Hematopoietic multipotent progenitor cell (in vitro differentiated cells): ENCODE data around the gene RELN. TPM values are rescaled to one million over a fixed set of nuclear protein-coding genes. Genes with fewer than 3 reads are reported as not detected.

ENCODE experiments used
- DNase-seq, 3 donors: peaks; one replicate each; pipeline ENCODE4 v3.0.0-alpha.2; 2011 to 2015; ENCODE audit warnings: low read depth in 2 of 3, low spot score in 2 of 3
- total RNA-seq: library from RNA; depleted of rRNA; stranded (reverse); fragments of >200 nt; gene quantifications from one replicate; pipeline ENCODE4 v1.2.3, GENCODE V29; 2012

Gene RELN
- total RNA-seq, 1 donor = not detected

DNA sequence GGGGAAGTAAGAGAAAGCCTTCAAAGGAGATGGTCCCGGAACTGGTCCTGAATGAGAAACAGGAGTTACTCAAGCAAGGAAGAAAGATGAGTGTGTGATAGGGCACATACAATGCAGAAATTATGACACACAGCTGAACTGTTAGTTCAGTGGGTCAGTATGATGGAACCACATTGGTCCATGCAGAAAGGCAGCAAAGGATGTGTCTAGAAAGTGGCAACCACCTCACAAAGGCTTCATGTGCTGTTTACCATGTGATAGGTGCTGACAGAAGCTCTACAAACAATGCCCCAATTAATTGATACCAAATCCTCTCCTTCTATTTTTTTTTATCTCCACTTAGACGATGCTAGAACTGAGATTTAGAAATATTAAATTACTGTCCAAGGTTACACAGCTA is 258.3 kb downstream of the RELN start:
- no peak for DNase-seq

DNA sequence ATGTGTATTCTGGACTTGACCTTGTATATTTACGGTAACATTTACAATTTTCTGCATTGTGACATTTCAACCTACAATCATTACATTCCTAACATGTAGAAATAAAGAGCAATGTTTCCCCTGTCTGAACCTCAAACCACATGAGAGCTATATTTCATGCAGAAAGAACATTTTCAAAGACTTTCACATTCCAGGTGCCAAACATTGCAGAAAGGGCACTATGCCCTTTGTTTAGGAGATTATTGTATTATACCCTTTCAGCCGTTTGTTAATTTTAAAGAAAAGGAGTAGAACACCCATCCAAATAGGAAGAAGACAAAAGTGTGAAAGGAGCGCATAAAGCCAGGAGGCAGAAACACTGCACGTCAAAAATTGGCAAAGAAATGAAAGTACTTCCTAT is 260.4 kb downstream of the RELN start:
- DNase-seq = no peak

DNA sequence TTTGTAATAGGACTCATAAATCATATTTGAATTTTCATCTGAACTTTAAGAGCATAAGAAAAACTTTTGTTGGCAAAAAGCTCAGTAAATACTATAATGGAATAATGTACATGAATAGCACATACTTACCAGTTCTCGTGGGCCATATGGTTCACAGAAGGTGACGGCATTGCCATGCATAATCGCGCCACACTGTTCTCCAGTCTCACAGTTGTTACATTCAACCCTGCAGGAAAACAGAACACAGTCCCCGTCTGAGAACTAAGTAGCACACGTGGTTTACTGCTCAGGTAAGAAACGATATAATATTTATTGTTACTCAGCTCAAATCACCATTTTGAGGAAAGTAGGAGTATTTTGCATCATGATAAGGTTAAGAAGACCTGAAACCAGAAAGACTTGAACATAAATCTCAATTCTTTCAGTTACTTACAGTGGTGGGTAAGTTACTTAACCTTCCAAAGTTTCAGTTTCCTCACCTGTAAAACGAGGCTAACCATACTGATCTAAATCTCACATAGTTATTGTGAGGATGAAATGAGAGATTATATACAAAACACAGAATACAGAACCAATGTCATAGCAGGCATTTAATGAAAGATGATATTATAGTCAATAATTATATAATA is 261.4 kb downstream of the RELN start:
- DNase-seq = no peak

DNA sequence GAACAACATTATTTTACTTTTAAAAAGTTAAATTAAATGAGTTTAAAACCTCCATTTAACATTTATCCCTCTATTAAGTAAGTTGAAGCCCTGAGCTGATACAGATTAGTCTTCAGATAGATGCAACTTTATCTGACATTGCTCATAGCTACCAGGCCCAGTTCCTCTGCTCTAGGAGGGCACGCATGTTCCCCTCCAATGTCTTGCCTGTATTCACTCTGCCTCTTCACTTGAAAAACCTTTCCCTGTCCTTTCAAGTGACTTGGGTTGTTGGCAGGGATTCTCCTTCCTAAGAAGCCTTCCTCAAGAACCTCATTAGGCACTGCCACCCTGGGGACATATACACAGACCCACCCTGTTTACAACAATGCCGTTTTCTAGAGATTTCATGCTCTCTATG is 270.4 kb downstream of the RELN start:
- DNase-seq = no peak

DNA sequence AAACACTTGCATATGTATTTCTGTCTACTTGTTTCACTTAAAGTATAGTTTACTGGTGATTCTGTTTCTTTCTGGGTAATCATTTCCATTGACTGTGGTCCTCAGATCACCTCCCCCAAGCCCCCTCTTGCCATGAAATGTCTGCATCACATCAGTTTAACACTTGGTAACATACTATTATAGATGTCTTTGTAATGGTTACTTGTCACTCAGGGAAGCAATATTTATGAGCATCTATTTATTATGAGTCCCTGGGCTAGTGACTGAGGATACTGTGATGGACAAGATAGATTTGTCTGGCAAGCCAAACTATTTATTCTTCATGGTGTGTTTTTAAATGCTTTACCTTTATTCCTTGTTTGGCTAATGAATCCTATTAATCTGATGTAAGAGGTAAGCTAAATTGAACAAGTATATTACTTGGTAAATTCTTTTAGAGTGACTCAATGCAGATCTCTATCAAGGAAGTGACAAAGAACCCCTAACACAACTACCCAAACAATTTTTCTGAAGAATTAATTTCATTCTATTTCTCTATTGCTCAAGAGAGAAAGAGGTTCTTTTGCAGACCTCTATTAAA is 270.9 kb downstream of the RELN start:
- no peak for DNase-seq

DNA sequence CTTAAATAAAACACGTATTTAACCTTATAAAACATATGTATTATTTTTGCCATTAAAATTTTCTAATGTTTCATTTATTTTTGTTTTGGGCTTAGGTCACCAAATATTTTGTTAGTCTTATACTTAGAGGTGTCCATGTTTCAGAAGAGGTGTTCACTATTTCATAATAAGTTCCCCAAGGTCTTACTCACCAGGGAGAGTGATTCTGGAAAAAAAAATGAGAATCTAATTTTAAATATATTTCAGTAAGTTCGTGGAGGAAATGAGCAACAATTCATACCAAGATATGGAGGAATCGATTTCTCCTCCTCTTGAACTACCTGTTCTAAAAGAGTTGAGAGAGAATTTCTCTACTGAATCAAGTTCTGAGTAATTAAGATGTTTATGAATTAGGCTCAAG is 271.9 kb downstream of the RELN start:
- no peak for DNase-seq

DNA sequence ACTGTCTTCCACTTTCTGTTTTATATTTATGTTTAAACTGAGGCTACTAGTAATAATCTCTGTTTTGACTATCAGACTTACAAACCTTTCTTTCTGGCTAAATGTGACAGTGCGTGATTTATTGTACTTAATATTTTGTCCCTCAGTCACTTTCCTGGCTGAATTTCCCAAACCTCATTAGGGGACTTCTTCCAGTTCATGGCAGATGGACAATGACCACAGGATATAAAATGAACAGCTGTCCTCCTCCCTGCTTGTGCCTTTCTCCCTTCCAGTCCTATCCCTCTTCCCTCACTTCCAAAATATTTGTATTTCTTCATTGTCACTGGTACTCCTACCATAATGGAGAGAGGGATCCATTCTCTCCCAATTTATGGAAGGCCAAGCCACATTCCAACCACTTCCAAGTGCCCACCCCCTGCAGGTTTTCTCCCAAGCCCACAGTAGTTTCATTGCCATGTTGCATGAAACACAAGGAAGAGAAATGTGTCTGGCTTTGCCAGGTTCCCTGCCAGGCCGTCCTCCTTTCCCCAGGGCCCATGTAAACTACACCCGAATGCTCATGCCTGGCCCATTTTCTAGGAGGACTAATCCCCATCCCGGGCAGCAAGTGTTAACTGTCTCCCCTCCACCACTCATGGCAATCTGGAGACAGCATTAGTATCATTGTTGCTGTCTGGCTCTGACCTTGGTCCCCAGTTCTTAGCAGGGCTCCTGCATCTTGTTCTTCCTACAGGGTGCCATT is 273.9 kb downstream of the RELN start:
- no peak for DNase-seq

DNA sequence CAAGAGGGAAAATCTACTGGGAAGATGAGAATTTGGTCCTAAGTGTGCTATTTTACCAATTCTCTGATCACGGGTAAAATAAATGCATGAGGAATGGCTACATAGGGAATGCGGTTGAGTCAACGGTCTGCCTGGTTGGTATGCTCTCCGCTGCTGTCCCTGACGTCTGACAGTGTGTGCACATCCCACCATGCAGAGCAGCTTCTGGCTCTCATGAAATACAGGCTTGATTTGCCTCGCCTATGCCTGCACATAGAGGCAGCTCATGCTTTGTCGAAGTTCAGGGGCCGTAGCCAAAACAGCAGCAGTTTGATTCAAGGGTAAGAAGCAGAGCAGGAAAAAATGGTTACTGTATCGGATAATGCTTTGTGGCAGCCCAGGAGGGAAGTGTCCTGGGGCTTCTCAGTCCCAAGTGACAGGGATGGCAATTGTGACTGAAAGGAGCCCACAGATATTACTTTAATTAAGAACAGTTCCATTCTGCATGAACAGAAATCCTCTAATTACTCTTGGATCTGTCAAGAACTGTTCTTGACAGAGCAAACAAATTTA is 275.0 kb downstream of the RELN start:
- DNase-seq = no peak

DNA sequence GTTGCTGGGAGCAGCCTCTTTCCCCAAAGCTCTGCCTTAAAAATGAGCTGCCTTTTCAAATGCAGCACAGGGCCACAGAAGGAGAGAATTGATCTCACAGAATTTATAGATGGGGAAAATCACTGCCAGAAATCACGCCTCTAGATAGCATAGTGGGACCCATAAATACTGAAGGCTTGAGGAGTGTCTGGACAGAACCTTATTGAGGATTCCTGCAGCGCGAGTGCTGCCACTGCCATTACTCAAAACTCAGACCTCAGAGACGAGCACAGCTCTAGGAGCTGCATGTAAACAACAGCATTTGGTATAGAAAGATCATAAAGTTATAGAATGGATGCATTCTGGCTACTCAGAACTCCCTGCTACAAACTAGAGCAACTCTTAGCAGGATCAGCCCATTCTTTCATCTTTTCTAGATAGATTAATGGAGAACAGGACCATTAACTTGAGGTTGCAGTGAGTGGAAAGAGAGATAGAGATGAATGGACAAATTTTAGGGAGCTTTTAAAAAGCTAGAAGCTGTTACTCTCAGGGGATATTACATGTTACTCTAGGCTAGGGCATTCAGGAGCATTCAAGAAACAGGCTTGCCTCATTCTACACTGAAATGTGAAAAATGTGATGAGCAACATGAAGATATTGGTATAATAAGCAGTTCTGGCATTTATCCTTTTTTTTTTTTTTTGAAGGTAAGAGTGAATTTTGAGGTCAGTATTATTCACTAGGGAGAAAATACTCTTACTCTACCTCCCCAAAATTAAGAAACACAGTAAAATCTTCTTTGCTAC is 276.3 kb downstream of the RELN start:
- DNase-seq = no peak

DNA sequence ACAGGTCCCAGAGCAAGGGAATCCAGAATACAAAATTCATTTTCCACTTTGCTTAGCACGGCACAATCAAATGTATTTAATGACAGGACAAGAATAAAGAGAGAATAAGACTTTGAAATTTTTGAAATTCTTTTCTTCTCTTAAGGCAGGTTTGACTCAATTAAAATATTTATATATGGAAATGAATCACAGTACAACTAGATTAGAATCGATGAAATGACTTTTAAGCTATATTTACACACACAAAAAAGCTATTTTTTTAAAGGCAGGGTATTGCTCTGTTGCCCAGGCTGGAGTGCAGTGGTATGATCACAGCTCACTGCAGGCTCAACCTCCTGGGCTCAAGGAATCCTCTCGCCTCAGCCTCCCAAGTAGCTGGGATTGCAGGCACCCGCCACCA is 278.0 kb downstream of the RELN start:
- DNase-seq = no peak

DNA sequence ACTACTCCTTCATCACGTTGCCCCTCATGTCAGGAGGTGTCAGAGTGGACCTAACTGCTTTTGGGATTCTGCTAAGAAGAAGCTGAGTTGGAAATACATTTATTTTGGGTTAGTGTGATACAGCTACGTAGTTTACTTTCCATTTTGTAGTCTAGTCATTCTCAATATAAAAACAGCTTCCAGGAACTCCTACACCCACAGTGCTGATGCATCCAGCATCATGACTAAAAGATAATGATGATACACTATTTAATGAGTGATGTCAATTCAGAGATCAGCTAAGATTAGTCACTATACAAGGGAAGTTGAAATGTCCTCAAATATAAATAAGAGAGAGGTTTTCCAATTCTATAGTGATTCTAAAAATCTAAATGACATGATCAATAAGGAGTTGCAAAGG is 279.2 kb downstream of the RELN start:
- DNase-seq = no peak

DNA sequence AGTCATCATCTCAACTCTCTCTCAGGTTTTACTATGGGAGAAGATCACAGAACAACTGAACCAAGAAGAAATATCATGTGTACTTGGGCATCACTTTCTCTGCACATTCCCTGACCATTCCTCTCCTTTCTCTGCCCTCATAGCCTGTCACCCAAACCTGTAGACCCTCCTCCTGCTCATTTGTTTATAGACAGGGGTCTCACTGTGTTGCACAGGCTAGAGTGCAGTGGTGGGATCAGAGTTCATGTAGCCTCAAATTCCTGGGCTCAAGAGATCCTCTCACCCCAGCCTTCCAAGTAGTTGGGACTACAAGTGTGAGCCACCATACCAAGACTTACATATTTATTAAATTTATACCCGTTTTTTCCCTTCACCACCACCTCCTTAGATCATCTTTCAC is 282.7 kb downstream of the RELN start:
- no peak for DNase-seq

DNA sequence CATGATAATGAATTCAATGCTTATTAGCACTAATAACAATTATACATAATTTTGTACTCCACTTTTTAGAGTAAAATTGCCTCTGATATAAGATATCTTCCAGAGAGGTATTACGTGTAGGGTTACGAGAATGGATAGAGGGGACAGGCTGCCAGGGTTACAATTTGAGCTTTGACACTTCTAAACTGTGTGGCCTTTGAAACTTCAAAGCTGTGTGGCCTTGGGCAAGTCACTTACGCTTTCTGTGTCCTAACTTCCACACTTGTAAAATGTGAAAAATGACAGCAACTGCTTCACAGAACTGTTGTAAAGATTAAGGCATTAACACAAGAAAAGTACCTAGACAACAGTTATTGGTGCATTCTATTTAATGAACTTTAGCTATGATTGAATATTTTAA is 283.9 kb downstream of the RELN start:
- DNase-seq = no peak

DNA sequence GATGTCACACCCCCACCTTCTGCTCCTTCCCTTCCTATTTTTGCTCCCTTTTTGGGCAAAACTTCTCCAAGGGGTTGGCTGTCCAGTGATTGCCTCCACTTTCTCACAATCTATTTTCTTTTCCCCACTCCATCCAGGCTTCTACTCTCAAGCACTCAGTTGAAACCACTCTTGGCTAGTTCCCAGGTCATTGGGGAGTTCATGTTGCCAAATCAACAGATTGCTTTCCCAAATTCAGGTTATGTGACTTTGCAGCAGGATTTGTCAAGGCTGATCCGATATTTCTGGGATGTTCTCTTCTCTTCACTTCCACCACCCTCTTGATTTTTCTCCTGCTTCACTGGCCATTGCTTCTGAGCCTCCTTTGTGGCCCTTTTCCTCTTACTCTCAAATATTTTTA is 284.8 kb downstream of the RELN start:
- DNase-seq = no peak

DNA sequence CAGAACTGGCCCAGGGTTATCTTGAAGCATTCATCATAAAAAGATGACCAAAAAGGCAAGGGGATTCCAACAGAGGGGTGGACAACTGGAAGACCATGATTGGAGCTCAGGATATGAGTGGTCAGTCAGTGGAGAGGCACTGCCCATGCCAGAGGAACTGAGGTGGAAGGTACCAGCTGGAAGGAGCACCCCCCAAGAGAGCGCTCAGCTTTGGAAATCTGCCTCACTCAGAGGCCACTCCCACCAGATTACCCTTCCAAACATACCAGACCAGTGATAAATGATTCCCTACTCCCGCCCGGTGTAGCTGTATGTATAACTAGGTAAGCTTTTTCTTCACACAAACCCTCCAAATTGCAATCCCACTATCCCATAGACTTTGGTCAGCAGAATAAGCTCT is 286.5 kb downstream of the RELN start:
- DNase-seq = no peak

DNA sequence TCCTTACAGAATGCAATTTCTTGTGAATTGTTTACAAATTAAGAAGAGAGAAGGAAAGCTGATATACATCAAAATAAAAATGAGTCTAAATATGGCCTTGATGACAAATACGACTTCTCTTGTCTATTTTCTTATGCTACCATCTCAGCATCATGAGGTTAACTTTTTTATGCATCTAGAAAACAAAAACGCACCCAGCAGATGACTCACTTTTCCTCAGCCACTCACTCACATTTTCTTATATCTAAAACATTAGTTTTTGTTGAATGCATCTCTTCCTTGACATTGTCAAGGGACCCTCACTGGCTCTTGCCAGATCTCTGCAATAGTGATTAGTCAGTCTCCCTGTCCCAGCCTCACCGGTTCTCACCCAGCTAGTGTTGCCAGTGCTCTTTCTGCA is 287.0 kb downstream of the RELN start:
- no peak for DNase-seq

DNA sequence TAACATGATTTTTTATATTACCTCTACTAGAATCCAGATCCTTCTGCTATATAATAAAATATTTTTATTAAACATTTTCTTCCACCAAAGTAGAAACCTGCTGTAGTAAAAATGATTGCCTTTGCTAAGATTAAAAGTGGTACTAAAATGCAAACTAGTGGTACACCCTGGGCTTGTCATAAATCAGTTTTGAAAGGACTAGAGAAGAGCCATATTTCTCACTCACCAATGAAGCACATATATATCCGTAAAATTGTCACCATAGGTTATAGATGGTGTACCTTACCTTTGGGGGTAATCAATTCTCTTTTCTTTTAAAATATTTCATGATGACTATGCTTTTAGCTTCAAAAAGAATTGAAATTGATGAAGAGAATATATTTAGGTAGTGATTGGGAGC is 290.4 kb downstream of the RELN start:
- no peak for DNase-seq

DNA sequence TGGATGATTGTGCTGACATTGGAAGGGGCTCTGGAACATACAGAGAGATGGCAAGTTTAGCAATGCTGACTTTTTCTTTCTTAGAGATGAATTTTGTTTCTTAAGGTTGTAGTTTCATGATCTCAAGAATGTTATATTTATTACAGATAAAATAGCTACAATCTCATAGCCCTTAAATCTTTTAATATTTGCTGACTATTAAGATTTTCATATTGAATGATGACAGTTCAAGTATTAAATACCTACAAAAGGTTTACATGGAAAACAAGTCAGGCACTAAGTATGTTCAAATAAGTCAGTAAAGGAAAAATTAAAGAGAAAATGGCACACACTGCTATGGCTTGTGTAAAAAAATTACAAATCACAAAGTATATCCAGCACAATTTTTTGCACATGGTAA is 291.4 kb downstream of the RELN start:
- no peak for DNase-seq

DNA sequence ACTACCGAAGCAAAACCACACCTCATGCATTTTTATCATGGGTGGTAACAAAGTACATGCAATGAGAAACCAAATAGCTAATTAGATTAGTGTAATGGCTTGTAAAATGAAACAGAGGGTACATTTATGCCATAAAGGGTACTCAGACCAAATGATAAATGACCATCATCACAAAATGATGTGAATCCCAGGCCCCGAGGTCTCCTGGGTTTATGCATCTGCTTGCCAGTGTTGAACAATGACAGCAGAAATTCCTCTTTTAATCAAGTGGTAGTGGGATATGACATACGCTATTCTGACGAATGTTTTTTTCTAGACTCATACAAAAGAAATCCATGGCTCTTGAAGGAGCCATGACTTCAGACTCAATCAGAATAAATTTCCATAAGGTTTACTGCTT is 293.9 kb downstream of the RELN start:
- no peak for DNase-seq

DNA sequence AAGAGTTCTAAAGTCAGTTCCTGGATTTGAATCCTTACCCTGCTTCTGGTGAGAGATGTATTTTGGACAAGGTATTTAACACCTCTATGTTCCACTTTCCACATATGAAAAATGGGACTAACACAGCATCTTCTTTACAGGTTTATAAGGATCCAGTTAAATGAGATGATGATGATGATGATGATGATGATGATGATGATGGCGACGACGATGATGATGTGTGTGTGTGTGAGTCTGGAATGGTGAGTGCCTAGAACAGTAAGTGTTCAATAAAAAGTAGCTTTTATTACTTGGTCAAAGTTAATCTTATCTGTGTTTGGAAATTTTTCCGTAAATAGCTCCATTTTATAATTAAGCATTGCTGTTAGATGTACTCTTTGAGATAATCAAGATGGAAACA is 295.2 kb downstream of the RELN start:
- DNase-seq = no peak

DNA sequence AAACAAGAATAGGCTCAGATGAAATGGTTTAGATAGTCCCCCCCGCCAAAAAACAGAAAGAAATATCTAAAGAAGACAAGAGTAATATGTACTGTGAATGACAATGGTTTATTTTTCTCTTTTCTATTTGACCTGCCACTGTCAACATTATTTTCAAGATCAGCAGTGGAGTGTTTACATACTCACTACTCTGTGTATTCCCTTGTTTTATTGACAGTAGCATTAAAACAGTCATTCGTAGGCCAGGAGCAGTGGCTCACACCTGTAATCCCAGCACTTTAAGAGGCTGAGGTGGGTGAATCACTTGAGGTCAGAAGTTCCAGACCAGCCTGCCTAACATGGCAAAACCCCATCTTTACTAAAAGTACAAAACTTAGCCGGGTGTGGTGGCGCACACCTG is 298.2 kb downstream of the RELN start:
- no peak for DNase-seq
